OCI-LY7 (cell line): Measurements from ENCODE around the gene RPS6KA3. TPM values are rescaled to one million over a fixed set of nuclear protein-coding genes. Genes with fewer than 3 reads are reported as not detected.
A peak's percentile ranks its signal among the peaks of the same experiment; 100 is the strongest.

Source experiments
- BruUV-seq: library from RNA; stranded (reverse); fragments of 400-500 nt; replicated peaks from 2 replicates; lab custom pipeline; 2021; lab: Mats Ljungman, UMichigan
- CTCF ChIA-PET: fragments of 300-600 bp; sonication (Branson Sonifier 250); formaldehyde crosslinking; loops from one replicate; lab custom pipeline; 2022; ENCODE audit warnings: antibody characterized with exemption; ENCODE audit not compliant: unreplicated experiment; lab: Charles Lee
- POLR2A ChIA-PET: fragments of 300-600 bp; sonication (Branson Sonifier 250); formaldehyde crosslinking; loops from one replicate; lab custom pipeline; 2022; ENCODE audit warnings: antibody characterized with exemption; lab: Charles Lee
- DNase-seq: peaks from one replicate; pipeline ENCODE4 v3.0.0-alpha.2; 2015; ENCODE audit warnings: low spot score
- H2AFZ ChIP-seq: fragments of 200-600 bp; sonication (generic), shearing (Covaris generic); 2 replicates; pipeline ENCODE4 v1.6.1; 2014; ENCODE audit warnings: mild to moderate bottlenecking, antibody characterized with exemption, low read length, moderate library complexity
- H3K27ac ChIP-seq: fragments of 200-600 bp; sonication (generic); 2 replicates; pipeline ENCODE4 v1.5.1; 2014; ENCODE audit warnings: mixed run types, low read depth, mild to moderate bottlenecking, moderate library complexity, low read length, inconsistent platforms; ENCODE audit not compliant: poor library complexity, severe bottlenecking
- H3K36me3 ChIP-seq: fragments of 200-600 bp; sonication (generic); 2 replicates; pipeline ENCODE4 v1.6.1; 2014; ENCODE audit warnings: mild to moderate bottlenecking, antibody characterized with exemption, low read length, moderate library complexity, mixed read lengths; ENCODE audit not compliant: insufficient read depth
- H3K4me1 ChIP-seq: fragments of 200-600 bp; sonication (generic); 2 replicates; pipeline ENCODE4 v1.5.1; 2014; ENCODE audit warnings: mild to moderate bottlenecking, low read length; ENCODE audit not compliant: insufficient read depth, poor library complexity, severe bottlenecking
- H3K4me2 ChIP-seq: fragments of 200-600 bp; sonication (generic); 2 replicates; pipeline ENCODE4 v1.6.1; 2014; ENCODE audit warnings: mild to moderate bottlenecking, low read length
- H3K4me3 ChIP-seq: fragments of 200-600 bp; sonication (generic); 2 replicates; pipeline ENCODE4 v1.5.1; 2014; ENCODE audit warnings: mild to moderate bottlenecking, low read depth, low read length; ENCODE audit not compliant: poor library complexity, severe bottlenecking
- H3K79me2 ChIP-seq: fragments of 200-600 bp; sonication (generic); 2 replicates; pipeline ENCODE4 v1.6.1; 2016; ENCODE audit warnings: low read depth, mild to moderate bottlenecking, low read length, moderate library complexity, mixed read lengths; ENCODE audit not compliant: insufficient read depth
- H3K9me2 ChIP-seq: fragments of 200-600 bp; sonication (generic); 2 replicates; pipeline ENCODE4 v1.6.1; 2016; ENCODE audit warnings: mild to moderate bottlenecking, low read length, mixed read lengths; ENCODE audit not compliant: insufficient read depth
- H3K9me3 ChIP-seq: fragments of 200-600 bp; sonication (generic); 2 replicates; pipeline ENCODE4 v1.6.1; 2014; ENCODE audit warnings: mild to moderate bottlenecking, mixed run types, low read length, mixed read lengths
- H4K20me1 ChIP-seq: fragments of 200-600 bp; sonication (generic); 2 replicates; pipeline ENCODE4 v1.6.1; 2014; ENCODE audit warnings: mild to moderate bottlenecking, antibody characterized with exemption, low read length, moderate library complexity, mixed read lengths; ENCODE audit not compliant: insufficient read depth
- CTCF ChIP-seq: fragments of 200-600 bp; sonication (generic); conservative IDR thresholded peaks from 2 replicates; pipeline ENCODE4 v1.5.1; 2014; ENCODE audit warnings: mild to moderate bottlenecking, antibody characterized with exemption, low read length, moderate library complexity, mixed read lengths
- EZH2phosphoT487 ChIP-seq: fragments of 200-600 bp; sonication (generic); IDR thresholded peaks from 2 replicates; pipeline ENCODE4 v1.6.1; 2018; ENCODE audit warnings: low read depth, borderline replicate concordance, mild to moderate bottlenecking, mixed run types, antibody characterized with exemption, low read length, moderate library complexity, mixed read lengths
- intact Hi-C: fragments of 100-400 bp; cut with micrococcal nuclease; formaldehyde crosslinking; loops from one replicate; pipeline ENCODE4 v1.10.0; 2022; ENCODE audit not compliant: unreplicated experiment
- total RNA-seq, 2 experiments: library from RNA; depleted of rRNA in 1 of 2; stranded (reverse); fragments of >200 nt in 1 of 2; shearing (Covaris generic) in 1 of 2; gene quantifications; 2 replicates each; pipeline ENCODE4 v1.2.3, GENCODE V29; 2014 to 2022

Gene RPS6KA3
- total RNA-seq, 2 experiments from 2014 or later: 21.6 to 35.4 TPM

GRCh38 chrX:20265726-20266681 is 705 bp downstream of the RPS6KA3 start:
- DNase-seq: peak; percentile 48
- intact Hi-C loops: loop anchor here (2.0 to 5.0 kb wide), 3 partner anchors 49 to 124 kb away; partner anchors contain the start of gene EIF1AX
- no TSS peak for BruUV-seq
- peak overlapping the region; percentile 97 for H3K4me3 ChIP-seq
- H3K4me1 ChIP-seq: peaks cover 28% of the 10 kb centered on the region
- ChIA-PET CTCF (no interaction called here), POLR2A (interaction anchor here (0.6 kb wide), 2 partner anchors 44 to 88 kb away, joined by 4 read pairs; no protein-coding TSS in a partner anchor)
- TF ChIP-seq EZH2phosphoT487 (no peak), CTCF (no peak)
- H3K36me3 ChIP-seq: no peaks in the 10 kb centered on the region
- H3K9me3 ChIP-seq: no peaks in the 10 kb centered on the region
- peak overlapping the region; percentile 89 for H3K4me2 ChIP-seq
- peak overlapping the region; percentile 37 for H3K27ac ChIP-seq
- H3K9me2 ChIP-seq: no peaks in the 10 kb centered on the region
- H3K79me2 ChIP-seq: peaks cover 52% of the 10 kb centered on the region
- H2AFZ ChIP-seq: peak overlapping the region; percentile 36; the same call in 1 of the 2 replicates
- H4K20me1 ChIP-seq: peaks cover 8% of the 10 kb centered on the region

- peaks cover 8% of the 10 kb centered on the region for H4K20me1 ChIP-seq
- TF ChIP-seq CTCF (no peak), EZH2phosphoT487 (no peak)
- no peaks in the 10 kb centered on the region for H3K9me3 ChIP-seq
- no peaks in the 10 kb centered on the region for H3K36me3 ChIP-seq
- peaks cover 60% of the 10 kb centered on the region for H3K79me2 ChIP-seq
- CTCF ChIA-PET: no interaction called here
- peak overlapping the region; percentile 97 for H3K4me3 ChIP-seq
- H3K4me2 ChIP-seq: peak overlapping the region; percentile 89
- peak overlapping the region; percentile 37 for H3K27ac ChIP-seq
- intact Hi-C loops: loop anchor here (2.0 to 5.0 kb wide), 2 partner anchors 50 to 123 kb away; partner anchors contain the start of gene EIF1AX
- no peaks in the 10 kb centered on the region for H3K9me2 ChIP-seq
- no TSS peak for BruUV-seq
- peak; percentile 47 for DNase-seq
- peaks cover 28% of the 10 kb centered on the region for H3K4me1 ChIP-seq
- peak overlapping the region; percentile 36; the same call in 1 of the 2 replicates for H2AFZ ChIP-seq
- POLR2A ChIA-PET: interaction anchor here (0.6 kb wide), 1 partner anchor 44 kb away, joined by 4 read pairs; no protein-coding TSS in a partner anchor
Measured at GRCh38 chrX:20265221-20265725, 1.4 kb downstream of the RPS6KA3 start.
